ENCODE data around the gene TFAP2C. TPM values are rescaled to one million over a fixed set of nuclear protein-coding genes. Genes with fewer than 3 reads are reported as not detected.

Gene TFAP2C
- total RNA-seq, 3 donors from 2014 or later = 1.8 to 66.9 (median 24.9) TPM

GRCh38 chr20:56605261-56605996 is 23.7 kb upstream of the TFAP2C start:
- intact Hi-C loops (cut with DNase I; ENCODE audit: low total_unique reads) = no loop called here
- Histone ChIP-seq H3K9me3 (no peaks in the 10 kb centered on the region), H3K4me1 (no peaks in the 10 kb centered on the region), H3K4me3 (no peak overlapping the region), H3K27ac (peak overlapping the region in 1 of 2 donors; percentile 60), H3K27me3 (no peaks in the 10 kb centered on the region), H3K36me3 (no peaks in the 10 kb centered on the region)
- TF ChIP-seq POLR2AphosphoS5 (IDR thresholded peaks at IDR 0.05) (no peak), CTCF (IDR thresholded peaks at IDR 0.05) (no peak), POLR2A (IDR thresholded peaks at IDR 0.05) (no peak)
- DNase-seq (ENCODE audit: low spot score in 2 of 2) = no peak

DNA sequence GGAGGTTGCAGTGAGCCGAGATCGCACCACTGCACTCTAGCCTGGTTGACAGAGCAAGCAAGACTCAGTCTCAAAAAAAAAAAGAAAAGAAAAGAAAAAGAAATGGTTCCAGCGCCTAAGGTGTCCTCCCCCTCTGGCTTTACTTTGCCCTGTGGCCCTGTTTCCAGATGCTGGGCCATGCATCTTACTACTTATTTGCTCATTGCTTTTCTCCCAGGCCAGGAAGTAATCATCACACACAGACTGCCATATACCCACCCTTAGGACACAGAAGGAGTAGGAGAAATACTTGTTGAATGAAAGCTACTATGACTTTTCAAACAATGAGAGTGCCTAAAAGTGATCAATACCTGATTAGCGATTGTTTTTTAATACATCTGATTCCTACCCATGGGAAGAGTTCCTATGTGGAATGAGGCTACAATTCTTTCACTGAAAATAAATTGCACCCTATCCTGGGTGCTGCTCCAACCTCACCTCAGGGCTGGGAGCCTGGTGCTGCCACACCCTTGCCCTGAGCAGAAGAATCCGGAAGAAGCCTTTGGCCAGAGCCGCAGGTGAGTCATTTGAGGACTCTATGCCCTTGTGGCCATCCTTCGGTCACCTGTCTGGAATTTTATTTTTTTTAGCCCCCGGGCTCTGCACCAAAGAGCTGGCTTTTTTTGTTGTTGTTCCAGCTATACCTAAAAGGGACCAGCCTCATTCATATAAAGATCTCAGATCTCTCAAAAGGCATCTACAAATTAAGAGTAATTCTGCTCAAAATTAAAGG is 22.7 kb upstream of the TFAP2C start:
- no peaks in the 10 kb centered on the region for H3K9me3 ChIP-seq
- DNase-seq (ENCODE audit: low spot score in 2 of 2) = peak in 1 of 2 donors; percentile 64
- no peaks in the 10 kb centered on the region for H3K36me3 ChIP-seq
- no peaks in the 10 kb centered on the region for H3K27me3 ChIP-seq
- peak overlapping the region in 1 of 2 donors; percentile 60 for H3K27ac ChIP-seq
- H3K4me3 ChIP-seq = no peak overlapping the region
- H3K4me1 ChIP-seq = no peaks in the 10 kb centered on the region
- TF ChIP-seq POLR2A (IDR thresholded peaks at IDR 0.05) = no peak
- peak in 1 of 3 donors; percentile 36 for TF ChIP-seq POLR2AphosphoS5 (IDR thresholded peaks at IDR 0.05)
- intact Hi-C loops (cut with DNase I; ENCODE audit: low total_unique reads) = no loop called here

GRCh38 chr20:56607061-56607704 is 21.9 kb upstream of the TFAP2C start:
- TF ChIP-seq POLR2A (IDR thresholded peaks at IDR 0.05) (no peak), CTCF (IDR thresholded peaks at IDR 0.05) (no peak), POLR2AphosphoS5 (IDR thresholded peaks at IDR 0.05) (no peak)
- Histone ChIP-seq H3K36me3 (no peaks in the 10 kb centered on the region), H3K9me3 (no peaks in the 10 kb centered on the region), H3K4me1 (no peaks in the 10 kb centered on the region), H3K4me3 (no peak overlapping the region), H3K27ac (peak overlapping the region in 1 of 2 donors; percentile 60), H3K27me3 (no peaks in the 10 kb centered on the region)
- no peak for DNase-seq (ENCODE audit: low spot score in 2 of 2)
- intact Hi-C loops (cut with DNase I; ENCODE audit: low total_unique reads) = no loop called here

DNA sequence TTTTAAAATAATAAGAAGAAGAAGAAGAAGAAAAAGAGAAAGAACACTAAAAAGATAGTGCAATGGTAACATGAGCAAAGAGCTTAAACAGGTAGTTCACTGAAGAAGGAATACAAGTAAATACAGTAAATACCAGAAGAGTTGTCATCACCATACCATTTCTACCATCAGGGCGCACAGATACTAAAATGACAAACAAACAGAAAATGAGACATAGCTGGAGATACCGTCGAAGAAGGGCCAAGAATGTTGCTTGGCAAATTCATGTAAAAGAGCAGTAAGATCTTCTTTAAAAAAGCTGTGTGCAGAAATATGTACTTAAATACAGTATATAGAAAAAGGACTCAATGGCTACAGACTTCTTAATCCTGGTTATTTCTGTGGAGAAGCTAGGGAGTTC is 20.7 kb upstream of the TFAP2C start:
- Histone ChIP-seq H3K4me3 (no peak overlapping the region), H3K4me1 (no peaks in the 10 kb centered on the region), H3K27ac (no peak overlapping the region), H3K27me3 (no peaks in the 10 kb centered on the region), H3K9me3 (no peaks in the 10 kb centered on the region), H3K36me3 (no peaks in the 10 kb centered on the region)
- intact Hi-C loops (cut with DNase I; ENCODE audit: low total_unique reads) = no loop called here
- DNase-seq (ENCODE audit: low spot score in 2 of 2) = no peak
- no peak for TF ChIP-seq POLR2AphosphoS5 (IDR thresholded peaks at IDR 0.05)
- no peak for TF ChIP-seq POLR2A (IDR thresholded peaks at IDR 0.05)
- TF ChIP-seq CTCF (IDR thresholded peaks at IDR 0.05) = no peak

GRCh38 chr20:56609321-56609720 is 19.8 kb upstream of the TFAP2C start:
- no peak overlapping the region for H3K27ac ChIP-seq
- intact Hi-C loops (cut with DNase I; ENCODE audit: low total_unique reads) = no loop called here
- no peaks in the 10 kb centered on the region for H3K9me3 ChIP-seq
- no peaks in the 10 kb centered on the region for H3K4me1 ChIP-seq
- TF ChIP-seq CTCF (IDR thresholded peaks at IDR 0.05) (no peak), POLR2AphosphoS5 (IDR thresholded peaks at IDR 0.05) (no peak), POLR2A (IDR thresholded peaks at IDR 0.05) (no peak)
- no peak overlapping the region for H3K4me3 ChIP-seq
- no peaks in the 10 kb centered on the region for H3K36me3 ChIP-seq
- DNase-seq (ENCODE audit: low spot score in 2 of 2) = no peak
- H3K27me3 ChIP-seq = no peaks in the 10 kb centered on the region

Measured in breast epithelium (tissue), 4 donors.